SK-N-MC (cell line): ENCODE data around the gene PIF1.

Experiments used
- DNase-seq: peaks from one replicate; pipeline ENCODE4 v3.0.0-alpha.2; 2011; ENCODE audit warnings: low read depth, low spot score
- H3K27ac ChIP-seq: fragments of 200-600 bp; sonication (generic); 2 replicates; pipeline ENCODE4 v1.5.1; 2016; ENCODE audit warnings: mixed run types
- H3K36me3 ChIP-seq: fragments of 200-600 bp; sonication (generic); 2 replicates; pipeline ENCODE4 v1.6.1; 2017; ENCODE audit warnings: antibody characterized with exemption, low read length, mixed read lengths; ENCODE audit not compliant: insufficient read depth
- H3K4me3 ChIP-seq: fragments of 200-600 bp; sonication (generic); 2 replicates; pipeline ENCODE4 v1.5.1; 2016
- H3K9ac ChIP-seq: fragments of 200-600 bp; sonication (generic); 2 replicates; pipeline ENCODE4 v1.8.0; 2017; ENCODE audit warnings: mixed run types, mixed read lengths; ENCODE audit not compliant: insufficient read length
- H3K9me3 ChIP-seq: fragments of 200-600 bp; sonication (generic); 2 replicates; pipeline ENCODE4 v1.6.1; 2017; ENCODE audit warnings: low read depth, mild to moderate bottlenecking, antibody characterized with exemption, low read length, moderate library complexity, mixed read lengths
- EZH2 ChIP-seq: fragments of 200-600 bp; sonication (generic); IDR thresholded peaks from one replicate; pipeline ENCODE4 v1.6.1; 2017; ENCODE audit warnings: antibody characterized with exemption
- FOXP2 ChIP-seq: optimal IDR thresholded peaks from 2 replicates; pipeline ENCODE3; 2011; ENCODE audit warnings: mild to moderate bottlenecking, moderate library complexity; ENCODE audit not compliant: insufficient read depth; ENCODE audit errors: extremely low read length, control extremely low read depth
- POLR2AphosphoS5 ChIP-seq: IDR thresholded peaks from 2 replicates; pipeline ENCODE4 v1.6.1; 2012; ENCODE audit warnings: mild to moderate bottlenecking, low read depth, low read length, borderline replicate concordance

The PIF1 gene

DNA sequence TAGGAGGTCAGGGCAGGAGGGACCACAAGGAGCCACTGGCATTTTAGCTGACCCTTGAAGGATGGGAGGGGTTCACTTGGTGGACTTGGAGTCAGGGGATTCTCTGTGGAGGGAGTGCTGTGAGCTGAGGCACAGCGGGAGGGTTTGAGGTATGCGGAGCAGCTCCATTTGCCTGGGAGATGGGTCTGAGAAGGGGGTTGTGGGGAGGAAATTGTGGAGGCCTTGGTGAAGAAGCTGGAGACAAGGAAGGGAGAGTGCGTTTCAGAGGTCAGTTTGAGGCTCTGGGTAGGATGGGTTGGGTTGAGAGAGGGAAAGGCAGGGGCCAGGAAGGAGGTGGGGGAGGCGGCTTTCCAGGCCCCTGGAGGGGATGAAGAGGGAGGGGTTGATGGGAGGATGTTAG lies 36.5 kb upstream of the PIF1 start:
- no peaks in the 10 kb centered on the region for H3K9me3 ChIP-seq
- H3K36me3 ChIP-seq, result no peaks in the 10 kb centered on the region
- no peak overlapping the region for H3K27ac ChIP-seq
- TF ChIP-seq FOXP2 (no peak), POLR2AphosphoS5 (no peak), EZH2 (no peak)
- DNase-seq, result no peak
- no peak overlapping the region for H3K4me3 ChIP-seq
- H3K9ac ChIP-seq, result no peak overlapping the region

DNA sequence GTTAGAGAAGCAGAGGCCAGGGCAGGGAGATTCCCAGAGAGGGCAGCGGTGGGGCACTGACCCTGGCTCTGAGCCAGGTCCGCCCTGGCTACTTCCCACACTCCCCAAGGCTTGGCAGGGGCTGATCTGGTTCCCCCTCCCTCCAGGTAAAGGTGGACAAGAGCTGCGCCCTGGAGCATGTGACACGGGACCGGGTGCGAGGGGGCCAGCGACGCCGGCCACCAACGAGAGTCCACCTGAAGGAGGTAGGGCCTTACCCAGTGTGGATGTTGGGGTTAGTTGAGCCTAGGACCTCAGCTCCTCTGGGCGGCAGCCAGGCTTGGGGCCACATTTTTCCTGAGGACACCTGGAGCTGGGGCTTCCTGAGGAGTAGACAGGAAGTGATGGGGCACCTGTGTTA lies 35.9 kb upstream of the PIF1 start:
- TF ChIP-seq FOXP2, result no peak
- TF ChIP-seq EZH2, result no peak
- TF ChIP-seq POLR2AphosphoS5, result no peak
- no peak overlapping the region for H3K4me3 ChIP-seq
- no peak for DNase-seq
- H3K9me3 ChIP-seq, result no peaks in the 10 kb centered on the region
- H3K9ac ChIP-seq, result no peak overlapping the region
- no peak overlapping the region for H3K27ac ChIP-seq
- no peaks in the 10 kb centered on the region for H3K36me3 ChIP-seq

- H3K4me3 ChIP-seq, result no peak overlapping the region
- H3K9me3 ChIP-seq, result no peaks in the 10 kb centered on the region
- H3K27ac ChIP-seq, result no peak overlapping the region
- H3K36me3 ChIP-seq, result no peaks in the 10 kb centered on the region
- TF ChIP-seq EZH2 (no peak), FOXP2 (no peak), POLR2AphosphoS5 (no peak)
- no peak overlapping the region for H3K9ac ChIP-seq
- no peak for DNase-seq
Measured at GRCh38 chr15:64859226-64859625, 33.8 kb upstream of the PIF1 start.

DNA sequence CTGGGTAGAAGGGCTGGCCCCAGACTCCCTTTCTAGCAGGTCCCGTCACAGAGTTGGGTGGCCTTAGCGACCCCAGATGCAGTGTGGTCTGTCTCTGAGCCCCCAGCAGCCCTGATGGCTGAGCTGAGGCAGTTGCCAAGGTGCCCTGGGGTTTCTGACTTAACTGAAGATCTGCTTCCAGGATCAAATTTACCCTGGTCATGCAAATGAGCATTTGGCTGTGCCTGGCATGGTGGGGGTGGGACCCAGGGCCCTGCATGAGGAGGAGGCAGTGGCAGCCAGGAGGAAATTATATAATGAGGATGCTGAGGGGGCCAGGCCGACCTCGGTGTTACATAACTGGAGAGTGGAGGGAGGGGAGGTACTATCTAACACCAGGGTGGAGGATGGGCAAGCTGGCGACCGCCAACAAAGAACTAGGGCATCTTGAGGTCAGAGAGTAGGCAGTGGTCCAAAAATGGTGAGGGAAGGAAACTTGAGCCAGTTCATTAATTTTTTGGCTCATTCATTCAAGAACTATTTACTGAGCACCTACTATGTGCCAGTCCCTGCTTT lies 32.7 kb upstream of the PIF1 start:
- Histone ChIP-seq H3K9me3 (no peaks in the 10 kb centered on the region), H3K27ac (no peak overlapping the region), H3K36me3 (no peaks in the 10 kb centered on the region), H3K4me3 (no peak overlapping the region), H3K9ac (no peak overlapping the region)
- no peak for DNase-seq
- TF ChIP-seq FOXP2, result no peak
- no peak for TF ChIP-seq POLR2AphosphoS5
- TF ChIP-seq EZH2, result no peak

DNA sequence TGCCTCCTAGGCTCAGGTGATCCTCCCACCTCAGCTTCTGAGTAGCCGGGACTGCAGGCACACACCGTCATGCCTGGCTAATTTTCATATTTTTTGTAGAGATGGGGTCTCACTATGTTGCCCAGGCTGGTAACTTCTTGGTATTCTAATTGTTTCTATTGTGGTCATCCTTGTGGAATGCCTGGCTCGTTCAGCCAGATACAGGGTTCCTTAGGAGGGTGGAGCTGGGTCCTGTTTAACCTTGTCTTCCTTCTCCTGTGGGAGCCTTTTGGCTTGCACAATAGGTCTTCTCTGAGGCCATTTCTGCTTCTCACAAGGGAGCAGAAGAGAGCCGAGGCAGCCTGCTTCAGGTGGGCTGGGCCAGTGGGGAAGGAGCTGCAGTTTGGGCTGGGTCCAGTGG lies 32.0 kb upstream of the PIF1 start:
- TF ChIP-seq FOXP2 (no peak), EZH2 (no peak), POLR2AphosphoS5 (no peak)
- Histone ChIP-seq H3K36me3 (no peaks in the 10 kb centered on the region), H3K9ac (no peak overlapping the region), H3K9me3 (no peaks in the 10 kb centered on the region), H3K27ac (no peak overlapping the region), H3K4me3 (no peak overlapping the region)
- DNase-seq, result no peak

DNA sequence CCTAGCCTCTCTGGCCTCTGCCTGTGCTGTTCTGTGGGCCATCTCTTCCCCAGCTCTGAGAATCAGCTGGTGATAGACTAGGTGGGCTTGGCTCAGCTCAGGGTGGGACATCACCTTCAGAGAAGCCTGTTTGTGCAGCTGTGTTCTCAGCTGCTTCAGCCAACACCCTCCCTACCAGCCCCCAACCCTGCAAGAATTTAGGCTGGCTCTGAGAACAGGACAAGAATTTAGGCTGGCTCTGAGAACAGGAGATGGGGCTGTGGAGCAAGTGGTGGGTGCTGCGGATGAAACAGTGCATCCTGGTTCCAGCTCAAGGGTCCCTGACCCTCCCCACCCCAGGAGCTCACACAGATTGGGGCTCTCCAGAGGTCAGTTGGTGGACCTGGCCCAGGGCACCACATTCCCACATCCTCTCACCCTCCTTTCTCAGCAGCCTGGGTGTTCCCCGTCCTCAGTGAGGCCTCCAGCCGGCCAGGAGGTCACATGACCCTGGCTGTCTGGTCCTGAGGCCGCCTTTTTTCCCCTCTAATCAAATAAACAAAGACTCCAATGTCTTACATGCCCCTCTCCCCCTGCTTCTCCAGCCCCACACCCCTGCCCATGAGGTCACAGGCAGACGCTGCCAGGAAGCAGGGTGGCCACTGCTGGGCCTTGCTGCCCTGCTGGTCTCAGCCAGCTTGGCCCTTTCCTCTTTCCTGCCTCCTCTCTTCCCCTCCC lies 31.1 kb upstream of the PIF1 start:
- DNase-seq, result no peak
- Histone ChIP-seq H3K27ac (no peak overlapping the region), H3K4me3 (no peak overlapping the region), H3K36me3 (no peaks in the 10 kb centered on the region), H3K9ac (no peak overlapping the region), H3K9me3 (no peaks in the 10 kb centered on the region)
- TF ChIP-seq POLR2AphosphoS5 (no peak), FOXP2 (no peak), EZH2 (no peak)

DNA sequence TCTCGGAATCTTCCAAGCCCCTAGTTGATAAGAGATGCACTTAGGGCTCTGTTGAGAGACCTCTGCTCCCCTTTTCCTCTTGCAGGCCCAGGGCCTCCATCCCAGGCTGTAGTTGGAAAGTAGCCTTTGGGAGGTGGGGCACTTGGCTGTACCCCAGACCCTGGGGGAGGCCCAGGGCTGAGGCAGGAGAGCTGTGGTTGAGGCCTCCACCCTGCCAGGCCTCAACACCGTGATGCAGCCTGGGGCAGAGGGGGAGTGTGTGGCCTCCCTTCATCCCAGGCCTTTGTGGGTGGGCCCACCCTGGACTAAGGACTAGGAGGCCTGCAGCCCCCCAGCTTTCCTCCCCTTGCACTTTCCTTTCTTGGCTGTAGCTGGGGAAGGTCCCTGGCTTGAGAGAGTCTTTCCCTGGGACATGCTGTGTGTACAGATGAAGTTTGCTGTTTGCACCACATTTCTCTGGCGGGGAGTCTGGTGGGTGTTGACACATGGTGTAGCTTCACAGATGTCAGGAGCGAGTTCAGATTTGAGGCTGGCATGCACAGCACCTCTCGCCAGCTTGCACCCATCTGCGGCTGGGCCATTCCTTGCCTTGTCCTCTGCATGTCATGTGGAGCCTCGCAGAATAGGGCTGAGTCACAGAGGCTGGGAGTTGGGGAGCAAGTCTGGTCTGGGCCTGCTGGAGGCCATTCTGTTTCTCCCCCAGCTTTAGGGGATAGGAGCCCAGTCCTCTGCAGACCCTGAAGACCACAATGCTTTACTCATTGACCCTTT lies 29.9 kb upstream of the PIF1 start:
- no peak for DNase-seq
- Histone ChIP-seq H3K9ac (no peak overlapping the region), H3K36me3 (no peaks in the 10 kb centered on the region), H3K4me3 (no peak overlapping the region), H3K27ac (no peak overlapping the region), H3K9me3 (no peaks in the 10 kb centered on the region)
- TF ChIP-seq POLR2AphosphoS5 (no peak), FOXP2 (no peak), EZH2 (no peak)

- Histone ChIP-seq H3K9ac (no peak overlapping the region), H3K4me3 (no peak overlapping the region), H3K36me3 (no peaks in the 10 kb centered on the region), H3K27ac (no peak overlapping the region), H3K9me3 (no peaks in the 10 kb centered on the region)
- DNase-seq, result no peak
- TF ChIP-seq POLR2AphosphoS5 (no peak), EZH2 (no peak), FOXP2 (no peak)
Measured at GRCh38 chr15:64854526-64854925, 29.1 kb upstream of the PIF1 start.
